GM18511 (cell line): ENCODE results near the gene MLEC.

Experiments
- ATAC-seq: cut with Tn5 transposase; IDR thresholded peaks from one replicate; pipeline ENCODE4 v1.9.1; 2021; ENCODE audit warnings: mild to moderate bottlenecking, moderate library complexity; ENCODE audit not compliant: unreplicated experiment

The MLEC gene

GRCh38 chr12:120690978-120691377, 4.0 kb downstream of the MLEC start:
- ATAC-seq = no peak

- no peak for ATAC-seq
Measured at GRCh38 chr12:120692524-120693033, 5.6 kb downstream of the MLEC start.

- no peak for ATAC-seq
Measured at GRCh38 chr12:120693848-120694247, 6.9 kb downstream of the MLEC start.

- no peak for ATAC-seq
Measured at GRCh38 chr12:120696626-120697025, 9.7 kb downstream of the MLEC start.

GRCh38 chr12:120697344-120697743, 10.4 kb downstream of the MLEC start:
- no peak for ATAC-seq

- ATAC-seq = no peak
Measured at GRCh38 chr12:120698665-120699064, 11.7 kb downstream of the MLEC start.

- ATAC-seq = no peak
Measured at GRCh38 chr12:120699553-120699952, 12.6 kb downstream of the MLEC start.

GRCh38 chr12:120700886-120701285, 13.9 kb downstream of the MLEC start:
- ATAC-seq = no peak

- ATAC-seq = no peak
Measured at GRCh38 chr12:120702637-120703036, 15.7 kb downstream of the MLEC start.

GRCh38 chr12:120703311-120703942, 16.5 kb downstream of the MLEC start:
- ATAC-seq = no peak

GRCh38 chr12:120705618-120706017, 18.7 kb downstream of the MLEC start:
- ATAC-seq = no peak

GRCh38 chr12:120706029-120706428, 19.1 kb downstream of the MLEC start:
- ATAC-seq = no peak

GRCh38 chr12:120708651-120709050, 21.7 kb downstream of the MLEC start:
- no peak for ATAC-seq

GRCh38 chr12:120710031-120710804, 23.3 kb downstream of the MLEC start, which contains the start of gene UNC119B:
TSS of gene UNC119B (plus strand) at chr12:120710458. CDS start at chr12:120710475, 17 bp downstream.
- peak; percentile 84 for ATAC-seq

GRCh38 chr12:120710805-120711296, 23.9 kb downstream of the MLEC start:
- peak; percentile 39 for ATAC-seq

GRCh38 chr12:120711411-120711810, 24.5 kb downstream of the MLEC start:
- ATAC-seq = no peak

GRCh38 chr12:120712610-120713009, 25.7 kb downstream of the MLEC start:
- no peak for ATAC-seq

- ATAC-seq = no peak
Measured at GRCh38 chr12:120713861-120714482, 27.0 kb downstream of the MLEC start.

- no peak for ATAC-seq
Measured at GRCh38 chr12:120718055-120718454, 31.1 kb downstream of the MLEC start.

GRCh38 chr12:120719072-120719471, 32.1 kb downstream of the MLEC start:
- ATAC-seq = peak; percentile 59

GRCh38 chr12:120719496-120720233, 32.7 kb downstream of the MLEC start:
- no peak for ATAC-seq
